ENCODE data around the gene KIAA1671. TPM values are rescaled to one million over a fixed set of nuclear protein-coding genes. Genes with fewer than 3 reads are reported as not detected.

The KIAA1671 gene
- total and polyA plus RNA-seq, 2 of the 13 experiments (the other 11 are each of a cell fraction or from before 2014, with no cell fraction given) = 13.5 to 13.6 TPM

- TF ChIP-seq, protein P1, sequence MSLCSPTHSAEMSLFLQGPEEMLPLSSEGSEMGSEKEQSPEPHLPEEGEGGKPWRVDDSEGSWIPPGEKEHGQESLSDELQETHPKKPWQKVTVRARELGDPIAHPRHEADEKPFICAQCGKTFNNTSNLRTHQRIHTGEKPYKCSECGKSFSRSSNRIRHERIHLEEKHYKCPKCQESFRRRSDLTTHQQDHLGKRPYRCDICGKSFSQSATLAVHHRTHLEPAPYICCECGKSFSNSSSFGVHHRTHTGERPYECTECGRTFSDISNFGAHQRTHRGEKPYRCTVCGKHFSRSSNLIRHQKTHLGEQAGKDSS (CRISPR knock-in tag; IDR thresholded peaks at IDR 0.05; ENCODE audit: borderline replicate concordance, low read depth) = no peak
- no peak for TF ChIP-seq SRSF9 (IDR thresholded peaks at IDR 0.05; ENCODE audit: borderline replicate concordance, insufficient read depth, low read depth, low read length, poor library complexity, severe bottlenecking)
- TF ChIP-seq, protein P2, sequence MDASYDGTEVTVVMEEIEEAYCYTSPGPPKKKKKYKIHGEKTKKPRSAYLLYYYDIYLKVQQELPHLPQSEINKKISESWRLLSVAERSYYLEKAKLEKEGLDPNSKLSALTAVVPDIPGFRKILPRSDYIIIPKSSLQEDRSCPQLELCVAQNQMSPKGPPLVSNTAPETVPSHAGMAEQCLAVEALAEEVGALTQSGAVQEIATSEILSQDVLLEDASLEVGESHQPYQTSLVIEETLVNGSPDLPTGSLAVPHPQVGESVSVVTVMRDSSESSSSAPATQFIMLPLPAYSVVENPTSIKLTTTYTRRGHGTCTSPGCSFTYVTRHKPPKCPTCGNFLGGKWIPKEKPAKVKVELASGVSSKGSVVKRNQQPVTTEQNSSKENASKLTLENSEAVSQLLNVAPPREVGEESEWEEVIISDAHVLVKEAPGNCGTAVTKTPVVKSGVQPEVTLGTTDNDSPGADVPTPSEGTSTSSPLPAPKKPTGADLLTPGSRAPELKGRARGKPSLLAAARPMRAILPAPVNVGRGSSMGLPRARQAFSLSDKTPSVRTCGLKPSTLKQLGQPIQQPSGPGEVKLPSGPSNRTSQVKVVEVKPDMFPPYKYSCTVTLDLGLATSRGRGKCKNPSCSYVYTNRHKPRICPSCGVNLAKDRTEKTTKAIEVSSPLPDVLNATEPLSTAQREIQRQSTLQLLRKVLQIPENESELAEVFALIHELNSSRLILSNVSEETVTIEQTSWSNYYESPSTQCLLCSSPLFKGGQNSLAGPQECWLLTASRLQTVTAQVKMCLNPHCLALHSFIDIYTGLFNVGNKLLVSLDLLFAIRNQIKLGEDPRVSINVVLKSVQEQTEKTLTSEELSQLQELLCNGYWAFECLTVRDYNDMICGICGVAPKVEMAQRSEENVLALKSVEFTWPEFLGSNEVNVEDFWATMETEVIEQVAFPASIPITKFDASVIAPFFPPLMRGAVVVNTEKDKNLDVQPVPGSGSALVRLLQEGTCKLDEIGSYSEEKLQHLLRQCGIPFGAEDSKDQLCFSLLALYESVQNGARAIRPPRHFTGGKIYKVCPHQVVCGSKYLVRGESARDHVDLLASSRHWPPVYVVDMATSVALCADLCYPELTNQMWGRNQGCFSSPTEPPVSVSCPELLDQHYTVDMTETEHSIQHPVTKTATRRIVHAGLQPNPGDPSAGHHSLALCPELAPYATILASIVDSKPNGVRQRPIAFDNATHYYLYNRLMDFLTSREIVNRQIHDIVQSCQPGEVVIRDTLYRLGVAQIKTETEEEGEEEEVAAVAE (CRISPR knock-in tag; IDR thresholded peaks at IDR 0.05; ENCODE audit: borderline replicate concordance) = no peak
- no peak for TF ChIP-seq ZNF780A (CRISPR knock-in tag; IDR thresholded peaks at IDR 0.05)
- TF ChIP-seq SOX6 (IDR thresholded peaks at IDR 0.05) = no peak
- TF ChIP-seq SOX6 (CRISPR knock-in tag; IDR thresholded peaks at IDR 0.05) = peak; percentile 53; the same call in 1 of the 2 replicates
- TF ChIP-seq, protein P3, sequence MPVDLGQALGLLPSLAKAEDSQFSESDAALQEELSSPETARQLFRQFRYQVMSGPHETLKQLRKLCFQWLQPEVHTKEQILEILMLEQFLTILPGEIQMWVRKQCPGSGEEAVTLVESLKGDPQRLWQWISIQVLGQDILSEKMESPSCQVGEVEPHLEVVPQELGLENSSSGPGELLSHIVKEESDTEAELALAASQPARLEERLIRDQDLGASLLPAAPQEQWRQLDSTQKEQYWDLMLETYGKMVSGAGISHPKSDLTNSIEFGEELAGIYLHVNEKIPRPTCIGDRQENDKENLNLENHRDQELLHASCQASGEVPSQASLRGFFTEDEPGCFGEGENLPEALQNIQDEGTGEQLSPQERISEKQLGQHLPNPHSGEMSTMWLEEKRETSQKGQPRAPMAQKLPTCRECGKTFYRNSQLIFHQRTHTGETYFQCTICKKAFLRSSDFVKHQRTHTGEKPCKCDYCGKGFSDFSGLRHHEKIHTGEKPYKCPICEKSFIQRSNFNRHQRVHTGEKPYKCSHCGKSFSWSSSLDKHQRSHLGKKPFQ (CRISPR knock-in tag; IDR thresholded peaks at IDR 0.05; ENCODE audit: insufficient replicate concordance) = no peak
- TF ChIP-seq, protein P4, sequence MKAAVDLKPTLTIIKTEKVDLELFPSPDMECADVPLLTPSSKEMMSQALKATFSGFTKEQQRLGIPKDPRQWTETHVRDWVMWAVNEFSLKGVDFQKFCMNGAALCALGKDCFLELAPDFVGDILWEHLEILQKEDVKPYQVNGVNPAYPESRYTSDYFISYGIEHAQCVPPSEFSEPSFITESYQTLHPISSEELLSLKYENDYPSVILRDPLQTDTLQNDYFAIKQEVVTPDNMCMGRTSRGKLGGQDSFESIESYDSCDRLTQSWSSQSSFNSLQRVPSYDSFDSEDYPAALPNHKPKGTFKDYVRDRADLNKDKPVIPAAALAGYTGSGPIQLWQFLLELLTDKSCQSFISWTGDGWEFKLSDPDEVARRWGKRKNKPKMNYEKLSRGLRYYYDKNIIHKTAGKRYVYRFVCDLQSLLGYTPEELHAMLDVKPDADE (CRISPR knock-in tag; IDR thresholded peaks at IDR 0.05) = no peak
- 0 out of 2 replicates have a peak, but pooled peaks have one; percentile 60 for TF ChIP-seq ZNF451 (CRISPR knock-in tag; IDR thresholded peaks at IDR 0.05)
- no peak for TF ChIP-seq GTF2F1 (IDR thresholded peaks at IDR 0.05; ENCODE audit: low read length)
- TF ChIP-seq SOX13 (IDR thresholded peaks at IDR 0.05) = no peak
- TF ChIP-seq SOX13 (CRISPR knock-in tag; conservative IDR thresholded peaks at IDR 0.05 in 1 of 2, IDR thresholded peaks at IDR 0.05 in 1 of 2) = peak in 1 of 2 experiments; percentile 35; a peak in 1 of 4 replicates
- TF ChIP-seq GABPB1 (CRISPR knock-in tag; IDR thresholded peaks at IDR 0.05) = peak; percentile 92
- TF ChIP-seq, protein P5, sequence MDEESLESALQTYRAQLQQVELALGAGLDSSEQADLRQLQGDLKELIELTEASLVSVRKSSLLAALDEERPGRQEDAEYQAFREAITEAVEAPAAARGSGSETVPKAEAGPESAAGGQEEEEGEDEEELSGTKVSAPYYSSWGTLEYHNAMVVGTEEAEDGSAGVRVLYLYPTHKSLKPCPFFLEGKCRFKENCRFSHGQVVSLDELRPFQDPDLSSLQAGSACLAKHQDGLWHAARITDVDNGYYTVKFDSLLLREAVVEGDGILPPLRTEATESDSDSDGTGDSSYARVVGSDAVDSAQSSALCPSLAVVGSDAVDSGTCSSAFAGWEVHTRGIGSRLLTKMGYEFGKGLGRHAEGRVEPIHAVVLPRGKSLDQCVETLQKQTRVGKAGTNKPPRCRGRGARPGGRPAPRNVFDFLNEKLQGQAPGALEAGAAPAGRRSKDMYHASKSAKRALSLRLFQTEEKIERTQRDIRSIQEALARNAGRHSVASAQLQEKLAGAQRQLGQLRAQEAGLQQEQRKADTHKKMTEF (CRISPR knock-in tag; IDR thresholded peaks at IDR 0.05) = peak; percentile 50; the same call in 1 of the 2 replicates
- TF ChIP-seq ZNF101 (CRISPR knock-in tag; IDR thresholded peaks at IDR 0.05; ENCODE audit: borderline replicate concordance, low read depth) = peak; percentile 68; the same call in 1 of the 2 replicates
- no peak for TF ChIP-seq ZSCAN30 (CRISPR knock-in tag; IDR thresholded peaks at IDR 0.05)
- no peak for TF ChIP-seq CHD2 (IDR thresholded peaks at IDR 0.05; ENCODE audit: low read depth, low read length)
- 0 out of 2 replicates have a peak, but pooled peaks have one; percentile 11 for TF ChIP-seq ZNF430 (CRISPR knock-in tag; IDR thresholded peaks at IDR 0.05)
- TF ChIP-seq HOXD1 (CRISPR knock-in tag; IDR thresholded peaks at IDR 0.05) = no peak
Measured at GRCh38 chr22:24951942-24952836, at the start of gene KIAA1671 (continued).
